GM21576 (cell line): ENCODE data around the gene STRADB.
"Not testable (repeated sequence)": the region's sequence is repeated elsewhere in the genome, so short reads cannot be mapped to it uniquely, and the experiment has no call there.

Experiments used
- ATAC-seq: cut with Tn5 transposase; IDR thresholded peaks from one replicate; pipeline ENCODE4 v1.9.1; 2021; ENCODE audit warnings: mild to moderate bottlenecking, moderate library complexity; ENCODE audit not compliant: unreplicated experiment

STRADB gene

DNA sequence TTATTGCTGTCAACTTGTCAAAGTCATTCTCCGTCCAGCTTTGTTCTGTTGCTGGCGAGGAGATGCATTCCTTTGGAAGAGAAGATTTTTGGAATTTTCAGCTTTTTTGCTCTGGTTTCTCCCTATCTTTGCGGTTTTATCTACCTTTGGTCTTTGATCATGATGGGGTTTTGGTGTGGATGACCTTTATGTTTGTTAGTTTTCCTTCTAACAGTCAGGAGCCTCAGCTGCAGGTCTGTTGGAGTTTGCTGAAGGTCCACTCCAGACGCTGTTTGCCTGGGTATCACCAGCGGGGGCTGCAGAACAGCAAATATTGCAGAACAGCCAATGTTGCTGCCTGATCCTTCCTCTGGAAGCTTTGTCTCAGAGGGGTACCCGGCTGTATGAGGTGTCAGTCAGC, 21.7 kb upstream of the STRADB start:
- ATAC-seq = not testable (repeated sequence)

DNA sequence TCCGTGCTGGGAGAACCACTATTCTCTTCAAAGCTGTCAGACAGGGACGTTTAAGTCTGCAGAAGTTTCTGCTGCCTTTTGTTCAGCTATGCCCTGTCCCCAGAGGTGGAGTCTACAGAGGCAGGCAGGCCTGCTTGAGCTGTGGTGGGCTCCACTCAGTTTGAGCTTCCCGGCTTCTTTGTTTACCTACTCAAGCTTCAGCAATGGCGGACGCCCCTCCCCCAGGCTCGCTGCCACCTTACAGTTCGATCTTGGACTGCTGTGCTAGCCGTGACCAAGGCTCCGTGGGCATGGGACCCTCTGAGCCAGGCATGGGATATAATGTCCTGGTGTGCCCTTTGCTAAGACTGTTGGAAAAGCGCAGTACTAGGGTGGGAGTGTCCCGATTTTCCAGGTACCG, 21.2 kb upstream of the STRADB start:
- ATAC-seq = not testable (repeated sequence)

DNA sequence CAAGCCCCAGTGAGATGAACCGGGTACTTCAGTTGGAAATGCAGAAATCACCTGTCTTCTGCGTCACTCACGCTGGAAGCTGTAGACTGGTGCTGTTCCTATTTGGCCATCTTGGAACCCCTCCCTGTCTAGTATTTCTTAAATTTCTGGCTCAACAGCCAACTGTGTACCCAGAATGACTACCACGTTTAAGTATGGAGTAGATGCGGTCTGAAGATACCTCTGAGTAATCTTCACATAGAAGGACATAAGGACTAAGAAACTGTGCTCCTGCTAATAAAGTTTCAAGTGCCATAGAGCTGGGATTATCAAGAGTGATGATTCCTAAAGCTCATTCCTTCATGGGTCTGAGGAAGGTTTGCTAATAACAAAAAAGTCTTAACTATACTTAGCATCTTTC, 20.7 kb upstream of the STRADB start:
- ATAC-seq = no peak

DNA sequence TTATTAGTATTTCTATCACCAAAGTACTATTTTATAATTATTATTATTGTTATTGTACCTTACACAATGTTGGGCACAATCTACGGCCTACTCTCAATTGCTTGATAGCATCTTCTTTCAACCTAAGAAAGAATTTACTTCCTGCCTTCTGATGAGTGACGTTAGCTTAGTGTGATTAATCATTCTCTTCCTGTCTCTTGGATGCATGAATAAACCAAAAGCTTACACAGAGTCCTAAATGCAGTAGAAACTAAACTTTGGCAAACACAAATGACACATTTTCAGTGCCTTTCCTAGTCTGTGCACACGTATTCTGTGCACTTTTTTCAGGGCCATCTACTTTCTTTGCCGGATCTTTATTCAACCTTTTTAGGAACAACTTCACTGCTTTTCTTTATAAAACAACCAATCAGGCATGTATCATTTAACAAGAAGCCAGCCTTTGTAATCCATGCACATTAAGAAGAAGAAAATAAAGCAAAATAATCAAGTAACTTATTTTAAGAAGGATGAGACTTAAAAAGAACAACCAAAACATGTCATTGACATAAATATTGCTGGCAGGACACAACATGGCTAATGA, 19.4 kb upstream of the STRADB start:
- no peak for ATAC-seq

DNA sequence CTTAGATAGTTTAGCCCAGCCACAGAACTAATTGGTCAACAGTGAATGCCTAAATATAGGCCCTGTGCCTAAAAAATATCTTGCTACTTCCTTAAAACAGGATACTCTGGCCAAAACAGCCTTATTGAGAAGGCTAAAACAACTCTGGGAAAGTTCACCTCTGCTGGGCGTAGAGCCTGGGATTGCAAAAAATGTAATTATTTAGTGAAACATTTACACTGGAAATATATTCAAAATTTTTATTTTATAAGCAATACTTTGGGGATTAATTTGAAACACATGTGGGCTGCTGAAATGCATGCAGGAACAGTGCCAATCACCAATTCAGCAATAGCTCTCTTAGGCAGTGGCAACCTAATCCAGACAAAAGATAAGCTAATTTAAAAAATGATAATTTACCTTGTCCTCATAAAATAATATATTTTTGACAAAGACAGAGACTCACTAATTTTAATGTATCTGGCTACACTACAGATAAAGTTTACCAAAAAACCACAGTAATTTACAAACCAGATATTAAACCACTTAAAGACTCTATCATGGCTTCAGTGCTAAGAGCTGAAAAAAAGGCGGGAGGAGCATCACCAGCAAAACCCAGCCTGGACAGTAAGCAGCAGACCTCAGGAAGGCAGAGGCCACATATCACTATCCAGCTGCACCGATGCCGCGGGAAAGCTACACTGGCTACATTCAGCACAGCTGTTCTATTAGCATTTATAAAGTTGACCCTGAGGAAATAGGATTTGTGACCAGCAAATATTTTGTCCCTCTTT, 18.7 kb upstream of the STRADB start:
- no peak for ATAC-seq

DNA sequence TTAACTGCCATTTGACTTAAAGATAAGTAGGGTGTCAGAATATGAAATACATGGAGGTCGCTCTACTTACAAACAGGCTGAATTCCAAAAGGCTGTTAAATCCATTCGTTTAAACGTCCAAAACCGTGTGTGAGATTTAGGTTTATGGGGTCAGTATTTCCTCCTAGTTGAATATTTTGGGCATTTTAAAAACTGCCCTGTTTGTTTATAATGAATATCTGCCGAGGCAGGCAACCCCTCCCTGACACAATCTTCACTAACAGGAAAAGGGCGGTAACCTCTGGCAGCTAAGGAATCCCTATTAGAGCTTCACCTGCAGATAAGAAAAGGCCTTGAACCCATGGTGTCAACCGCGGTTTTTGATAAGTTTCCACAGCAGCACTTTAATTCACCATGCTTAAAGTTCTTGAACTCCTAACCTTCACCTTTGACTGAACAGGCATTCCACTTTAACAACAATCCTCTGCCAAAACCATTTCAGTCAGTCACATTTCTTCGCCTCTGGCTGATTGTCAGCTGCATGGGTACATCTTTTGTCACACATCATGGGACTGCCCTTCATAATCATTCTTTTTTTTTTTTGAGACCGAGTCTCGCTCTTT, 18.0 kb upstream of the STRADB start:
- no peak for ATAC-seq

DNA sequence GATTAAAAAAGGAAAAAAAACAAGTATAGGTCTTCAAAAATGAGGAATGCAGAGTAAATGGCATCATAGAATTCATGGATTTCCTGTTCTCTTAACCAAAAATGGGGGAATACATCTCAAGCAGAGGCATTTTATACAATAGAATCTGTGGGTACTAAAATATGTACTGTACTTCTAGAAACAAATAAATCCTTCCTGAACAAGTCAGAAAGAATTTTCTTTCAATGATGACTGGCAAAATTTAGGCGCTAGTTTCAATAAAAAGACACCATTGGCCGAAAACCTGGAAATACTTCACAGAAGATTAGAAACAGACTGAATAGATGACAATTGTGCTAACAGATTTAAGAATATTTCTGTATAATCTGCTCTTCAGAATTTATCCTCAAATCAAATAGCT, 15.4 kb upstream of the STRADB start:
- ATAC-seq = no peak

DNA sequence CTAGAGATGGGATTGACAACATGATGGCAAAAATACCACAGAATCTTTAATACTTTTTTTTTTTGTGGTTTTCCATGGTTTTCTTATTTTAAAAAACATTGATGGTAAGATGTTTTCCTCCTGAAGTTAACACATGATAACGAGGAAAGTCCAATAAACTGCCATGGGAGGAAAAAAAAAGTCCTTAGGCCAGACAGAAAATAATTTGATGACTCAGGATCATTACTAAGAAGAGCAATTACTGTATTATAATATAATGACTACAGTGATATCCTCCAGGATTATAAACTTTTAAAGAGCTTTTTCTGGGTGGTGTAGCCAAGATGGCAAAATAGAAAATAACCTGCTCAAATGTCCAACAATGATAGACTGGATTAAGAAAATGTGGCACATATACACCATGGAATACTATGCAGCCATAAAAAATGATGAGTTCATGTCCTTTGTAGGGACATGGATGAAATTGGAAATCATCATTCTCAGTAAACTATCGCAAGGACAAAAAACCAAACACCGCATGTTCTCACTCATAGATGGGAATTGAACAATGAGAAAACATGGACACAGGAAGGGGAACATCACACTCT, 12.1 kb upstream of the STRADB start:
- not testable (repeated sequence) for ATAC-seq

DNA sequence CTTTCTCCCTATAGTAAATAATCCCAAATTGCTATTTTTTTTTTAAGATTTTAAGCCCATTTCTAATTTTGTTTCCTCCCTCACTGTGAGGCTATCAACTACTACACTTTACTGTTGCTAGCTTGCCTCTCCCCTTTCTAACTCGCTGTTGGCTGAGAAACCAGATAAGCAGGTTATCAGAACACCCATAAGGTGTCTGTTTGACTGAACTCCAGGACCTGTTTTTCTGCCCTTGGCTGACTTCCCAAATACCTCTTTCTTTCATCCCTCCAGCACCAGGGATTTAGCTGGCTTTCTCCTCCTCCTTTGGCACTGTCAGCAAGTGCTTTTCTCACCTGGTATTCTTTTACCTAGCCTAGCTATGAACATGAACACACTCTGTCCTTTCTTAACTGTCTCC, 11.4 kb upstream of the STRADB start:
- no peak for ATAC-seq

DNA sequence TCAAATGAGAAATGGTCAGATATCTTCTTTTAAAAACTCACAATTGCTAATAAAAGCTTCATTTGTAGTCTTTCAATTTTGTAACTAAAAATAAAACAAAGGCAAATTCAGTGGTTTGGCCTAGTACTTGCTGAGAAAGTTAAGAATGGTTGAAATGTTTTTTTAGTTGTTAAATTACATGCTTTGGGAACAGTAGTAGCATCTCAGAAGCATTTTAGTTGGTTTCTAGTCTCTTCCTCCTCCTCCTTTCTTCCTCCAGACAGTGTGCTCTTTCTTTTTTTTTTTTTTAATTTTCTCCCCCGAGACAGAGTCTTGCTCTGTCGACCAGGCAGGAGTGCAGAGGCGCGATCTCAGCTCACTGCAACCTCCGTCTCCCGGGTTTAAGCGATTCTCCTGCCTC, 10.1 kb upstream of the STRADB start:
- ATAC-seq = peak; percentile 59

DNA sequence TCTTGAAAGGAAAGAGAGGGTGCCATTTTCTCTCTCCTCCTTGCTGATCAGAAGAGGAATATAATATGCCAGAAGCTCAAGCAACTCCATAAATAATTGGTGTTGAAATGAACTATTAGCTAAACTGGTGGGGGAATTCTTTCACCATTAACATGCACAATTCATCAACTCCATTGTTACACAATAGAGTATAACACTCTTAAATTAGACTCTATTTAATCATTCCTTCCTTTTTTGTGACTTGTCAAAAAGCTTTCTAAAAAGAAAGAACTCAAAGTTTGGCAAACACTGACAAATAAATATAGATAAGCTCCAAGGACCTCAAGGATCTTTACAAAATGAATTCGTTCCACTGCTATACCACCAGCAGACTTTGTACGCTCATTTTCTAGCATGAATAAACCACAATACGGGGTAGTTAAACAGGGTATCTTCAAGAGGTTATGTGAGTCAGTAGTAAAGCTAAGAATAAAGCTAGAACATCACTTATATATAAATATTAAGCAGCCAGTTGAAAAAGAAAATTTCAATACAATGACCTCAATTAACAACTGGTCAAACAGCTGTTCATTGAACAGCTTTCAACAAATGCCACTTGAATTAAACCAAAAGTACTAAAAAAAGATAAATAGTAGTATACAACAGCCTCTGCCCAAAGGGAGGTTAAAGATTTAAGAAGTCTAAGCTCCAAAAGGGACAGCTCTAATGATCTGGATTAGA, 6.6 kb upstream of the STRADB start:
- ATAC-seq = no peak

DNA sequence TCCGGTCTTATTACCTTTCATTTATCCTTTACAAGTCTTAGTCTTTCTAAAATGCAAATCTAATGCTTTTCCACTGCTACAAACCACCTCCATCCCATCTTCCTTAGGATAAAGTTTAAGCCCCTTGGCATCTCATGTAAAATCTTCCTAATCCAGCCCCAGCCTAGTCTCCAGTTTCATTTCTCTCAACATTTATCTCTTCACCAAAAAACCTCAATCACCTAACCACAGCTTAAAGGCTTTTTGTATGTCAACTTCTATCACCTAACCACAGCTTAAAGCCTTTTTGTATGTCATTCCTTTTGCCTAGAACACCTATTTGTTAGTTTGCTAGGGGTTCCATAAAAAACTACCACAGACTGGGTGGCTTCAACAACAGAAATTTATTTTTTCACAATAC, 4.5 kb upstream of the STRADB start:
- ATAC-seq = no peak

DNA sequence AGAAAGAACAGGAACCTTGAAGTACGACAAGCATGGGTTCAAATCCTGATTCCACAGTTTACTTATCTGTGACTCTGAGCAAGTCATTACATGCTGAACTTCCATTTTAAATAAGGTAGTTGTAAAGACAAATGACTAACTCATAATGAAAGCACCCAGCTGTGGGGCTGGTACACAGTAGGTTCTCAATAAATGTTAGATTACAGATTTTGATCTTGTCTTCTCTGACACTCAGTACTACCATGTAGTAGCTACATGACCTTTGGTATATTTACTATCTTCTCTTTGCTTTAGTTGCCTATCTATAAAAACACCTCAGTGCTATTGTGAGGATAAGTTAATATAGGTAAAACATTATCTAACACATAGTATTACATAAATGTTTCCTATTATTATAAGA, 3.5 kb upstream of the STRADB start:
- ATAC-seq = no peak

DNA sequence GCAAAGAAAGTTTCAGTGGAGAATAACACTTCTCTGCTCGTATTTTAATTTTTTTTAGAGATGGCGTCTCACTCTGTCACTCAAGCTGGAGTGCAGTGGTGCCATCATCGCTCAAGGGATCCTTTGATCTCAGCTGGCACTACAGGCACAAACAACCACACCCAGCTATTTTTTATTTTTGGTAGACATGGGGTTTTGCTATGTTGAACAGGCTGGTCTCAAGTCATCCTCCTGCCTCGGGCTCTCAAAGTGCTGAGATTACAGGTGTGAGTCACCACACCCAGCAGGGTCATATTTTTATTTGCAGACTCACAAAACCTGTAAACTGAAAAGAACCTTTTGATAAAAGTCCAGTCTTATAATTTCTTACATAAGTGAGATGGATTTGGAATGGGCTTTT, 2.8 kb upstream of the STRADB start:
- ATAC-seq = no peak

DNA sequence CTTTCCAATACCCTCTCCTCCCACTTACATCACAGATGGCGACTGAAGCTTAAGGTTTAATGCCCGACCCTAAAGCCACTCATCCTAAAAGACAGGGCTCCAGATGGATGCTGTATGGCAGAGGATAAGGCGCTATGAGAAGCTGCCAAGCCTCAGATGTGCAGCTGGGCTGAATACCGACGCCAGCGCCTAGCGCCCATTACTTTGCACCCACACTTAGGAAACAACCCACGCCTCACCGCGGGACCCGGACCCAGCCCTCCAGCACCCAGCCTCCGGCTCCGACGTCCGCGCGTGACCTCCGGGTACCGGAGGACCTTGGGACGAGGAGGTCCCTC, 617 bp upstream of the STRADB start:
- ATAC-seq = no peak

DNA sequence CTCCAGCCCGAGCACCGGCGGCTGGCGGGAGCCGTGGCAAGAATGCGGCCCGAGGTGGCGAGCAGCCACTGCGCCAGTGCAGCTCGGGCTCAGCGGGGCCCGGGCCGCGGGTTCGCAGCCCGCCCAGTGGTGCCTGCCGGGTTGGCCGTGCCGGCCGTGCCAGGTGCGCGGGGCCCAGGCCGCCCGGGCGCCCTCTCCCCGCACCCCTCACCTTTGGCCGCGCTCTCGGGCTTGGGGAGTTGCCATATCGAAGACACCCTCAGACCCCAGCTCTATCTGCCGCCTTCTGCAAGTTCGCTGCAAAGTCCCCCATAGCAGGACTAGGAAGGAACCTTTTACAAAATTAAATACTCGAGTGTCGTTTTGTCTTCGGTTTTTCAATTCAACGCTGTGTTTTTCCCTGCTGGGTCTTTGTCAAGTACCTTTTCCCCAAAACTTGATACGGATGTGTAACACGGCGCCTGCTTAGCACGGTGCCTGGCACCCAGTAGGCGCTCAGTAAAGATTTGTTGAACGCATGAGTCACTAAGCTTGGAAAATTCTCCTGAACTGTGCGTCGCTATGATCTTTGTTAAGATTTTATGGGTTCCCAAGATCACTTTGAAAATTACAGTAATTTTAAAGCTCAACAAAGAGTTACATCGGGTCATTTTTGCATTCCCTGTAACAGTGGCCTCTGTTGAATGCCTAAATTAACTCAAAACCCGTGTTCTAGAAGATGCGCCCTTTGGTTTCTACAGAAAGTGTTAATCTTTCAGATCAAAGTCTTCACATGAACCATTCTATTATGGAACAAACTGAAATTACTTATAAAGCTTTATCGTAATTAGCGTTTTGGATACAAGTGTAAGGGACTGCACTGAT, 750 bp downstream of the STRADB start:
- ATAC-seq = no peak

DNA sequence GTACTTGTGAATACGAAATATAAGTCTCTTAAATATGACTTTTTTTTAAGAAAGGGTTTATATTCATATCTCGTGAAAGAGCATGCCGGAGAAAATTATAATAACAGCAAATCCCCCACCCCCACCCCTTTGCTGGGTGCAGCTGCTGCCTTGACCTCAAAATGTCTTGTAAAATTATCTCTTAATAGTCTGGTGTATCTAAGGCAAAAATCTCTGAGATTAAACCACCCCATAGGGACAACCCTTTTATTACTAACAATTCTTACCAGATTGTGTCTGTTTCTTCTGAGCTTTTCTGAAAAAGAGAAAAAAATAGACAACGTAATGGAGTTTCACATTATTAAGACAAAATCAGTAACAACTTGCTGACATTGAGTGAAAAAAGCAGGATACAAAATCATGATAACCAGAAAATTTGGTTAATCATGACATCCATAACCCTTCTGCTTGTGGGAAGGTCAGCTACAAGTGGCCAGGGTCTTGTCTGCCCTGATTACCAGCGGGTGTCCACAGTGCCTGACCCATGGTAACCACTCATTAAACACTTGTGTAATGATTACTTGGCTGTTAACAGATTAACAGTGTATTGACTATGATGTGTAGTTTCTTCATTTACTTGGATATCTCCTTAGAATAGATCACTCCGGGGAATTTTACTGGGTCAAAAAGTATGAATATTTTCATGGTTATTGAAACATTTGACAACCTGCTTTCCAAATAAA, 1.5 kb downstream of the STRADB start:
- ATAC-seq = no peak

DNA sequence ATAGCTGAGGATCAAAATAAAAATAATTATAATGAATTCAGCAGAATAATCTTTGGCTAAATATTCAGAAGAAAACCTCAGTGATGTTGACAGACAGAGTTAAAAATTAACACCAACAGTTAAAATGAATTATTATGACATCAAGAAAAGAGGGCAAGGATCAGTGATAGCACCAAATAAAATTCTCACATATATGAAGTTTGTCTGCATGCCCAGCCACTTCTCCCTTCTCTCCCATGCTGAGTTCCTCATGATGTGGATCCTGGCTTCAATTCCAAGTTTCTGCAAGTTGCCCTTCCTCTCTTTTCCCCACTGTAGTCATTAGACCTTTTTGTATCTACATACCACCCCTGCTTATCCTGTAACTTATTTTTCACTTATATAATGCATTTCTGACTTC, 6.8 kb downstream of the STRADB start:
- no peak for ATAC-seq

DNA sequence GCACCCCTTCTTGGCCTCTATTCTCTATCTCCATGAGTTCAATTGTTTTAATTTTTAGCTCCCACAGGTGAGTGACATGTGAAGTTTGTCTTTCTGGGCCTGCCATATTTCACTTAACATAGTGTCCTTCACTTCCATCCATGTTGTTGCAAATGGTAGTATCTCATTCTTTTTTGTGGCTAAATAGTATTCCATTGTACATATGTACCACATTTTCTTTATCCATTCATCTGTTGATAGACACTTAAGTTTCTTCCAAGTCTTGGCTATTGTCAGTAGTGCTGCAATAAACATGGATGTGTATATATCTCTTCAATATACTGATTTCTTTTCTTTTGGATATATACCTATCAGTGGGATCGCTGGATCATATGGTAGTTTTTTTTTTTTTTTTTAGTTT, 9.0 kb downstream of the STRADB start:
- ATAC-seq = no peak

DNA sequence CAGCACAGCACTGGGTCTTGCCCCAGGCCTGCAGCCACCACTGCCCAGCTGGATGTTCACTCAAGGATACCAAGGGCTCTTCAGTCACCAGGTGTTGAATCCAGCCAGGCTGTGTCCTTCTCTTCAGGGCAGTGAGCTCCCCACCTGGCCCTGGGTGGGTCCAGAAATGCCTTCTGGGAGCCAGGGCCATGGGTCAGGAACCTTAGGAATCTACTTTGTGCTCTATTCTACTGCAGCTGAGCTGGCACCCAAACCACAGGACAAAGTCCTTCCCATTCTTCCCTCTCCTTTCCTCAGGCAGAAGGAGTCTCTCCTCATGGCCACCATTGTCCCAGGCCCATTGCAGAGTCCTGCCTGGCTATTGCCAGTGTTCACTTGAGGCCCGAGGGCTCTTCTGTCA, 13.0 kb downstream of the STRADB start:
- ATAC-seq = no peak
